Neural crest cell (in vitro differentiated cells): Measurements from ENCODE around the gene PITPNM1. TPM values are rescaled to one million over a fixed set of nuclear protein-coding genes. Genes with fewer than 3 reads are reported as not detected.
A peak's percentile ranks its signal among the peaks of the same experiment; 100 is the strongest.

Experiments used
- DNase-seq: peaks from one replicate; pipeline ENCODE4 v3.0.0; 2021; ENCODE audit warnings: low read depth, mixed read lengths, low spot score
- H3K27ac Mint-ChIP-seq: one replicate; pipeline ENCODE4 v1.8.0; 2021; ENCODE audit warnings: mild to moderate bottlenecking, mixed read lengths; ENCODE audit not compliant: unreplicated experiment
- H3K27me3 Mint-ChIP-seq: 2 replicates; pipeline ENCODE4 v1.8.0; 2021; ENCODE audit warnings: low read depth, mild to moderate bottlenecking, mixed read lengths
- H3K36me3 Mint-ChIP-seq: 2 replicates; pipeline ENCODE4 v1.8.0; 2021; ENCODE audit warnings: low read depth, mild to moderate bottlenecking, mixed read lengths
- H3K4me1 Mint-ChIP-seq: 2 replicates; pipeline ENCODE4 v1.8.0; 2021; ENCODE audit warnings: mixed read lengths
- H3K4me3 Mint-ChIP-seq: one replicate; pipeline ENCODE4 v1.8.0; 2021; ENCODE audit warnings: mild to moderate bottlenecking, mixed read lengths
- H3K9me3 Mint-ChIP-seq: 2 replicates; pipeline ENCODE4 v1.8.0; 2021; ENCODE audit warnings: mixed read lengths
- CTCF ChIP-seq: fragments of 200-600 bp; sonication (generic); conservative IDR thresholded peaks from 2 replicates; pipeline ENCODE4 v1.5.0; 2021; ENCODE audit warnings: antibody characterized with exemption, mild to moderate bottlenecking
- total RNA-seq: library from RNA; stranded (reverse); gene quantifications from 2 replicates; pipeline ENCODE4 v1.2.1, GENCODE V29; 2021

The PITPNM1 gene
- total RNA-seq, 1 donor from 2014 or later = 109 TPM

GRCh38 chr11:67507864-67508485 is 2.8 kb upstream of the PITPNM1 start, which contains the start of gene CDK2AP2:
Gene CDK2AP2 (minus strand): TSS chr11:67508162. CDS start chr11:67508082, 80 bp downstream.
- H3K27me3 Mint-ChIP-seq = peaks cover 26% of the 10 kb centered on the region
- no peaks in the 10 kb centered on the region for H3K36me3 Mint-ChIP-seq
- peak; percentile 98 for DNase-seq
- H3K27ac Mint-ChIP-seq = peak within 1 kb of the TSS; percentile 92
- H3K9me3 Mint-ChIP-seq = no peaks in the 10 kb centered on the region
- peak within 1 kb of the TSS; percentile 93 for H3K4me3 Mint-ChIP-seq
- TF ChIP-seq CTCF = no peak
- H3K4me1 Mint-ChIP-seq = peaks cover 33% of the 10 kb centered on the region

GRCh38 chr11:67507242-67507863 is 2.2 kb upstream of the PITPNM1 start:
- peaks cover 22% of the 10 kb centered on the region for H3K27me3 Mint-ChIP-seq
- no peak for TF ChIP-seq CTCF
- H3K4me3 Mint-ChIP-seq = peak overlapping the region; percentile 93
- no peaks in the 10 kb centered on the region for H3K36me3 Mint-ChIP-seq
- H3K27ac Mint-ChIP-seq = peak overlapping the region; percentile 40
- H3K9me3 Mint-ChIP-seq = no peaks in the 10 kb centered on the region
- peaks cover 36% of the 10 kb centered on the region for H3K4me1 Mint-ChIP-seq
- no peak for DNase-seq

GRCh38 chr11:67506426-67507051 is 1.4 kb upstream of the PITPNM1 start:
- DNase-seq = no peak
- Mint-ChIP-seq H3K36me3 (no peaks in the 10 kb centered on the region), H3K4me1 (peaks cover 36% of the 10 kb centered on the region), H3K9me3 (no peaks in the 10 kb centered on the region), H3K27me3 (peaks cover 19% of the 10 kb centered on the region), H3K27ac (no peak overlapping the region), H3K4me3 (peak overlapping the region; percentile 93)
- peak; percentile 22 for TF ChIP-seq CTCF

GRCh38 chr11:67505605-67506396 is 638 bp upstream of the PITPNM1 start:
- peak; percentile 97 for TF ChIP-seq CTCF
- H3K27me3 Mint-ChIP-seq = peaks cover 13% of the 10 kb centered on the region

More at GRCh38 chr11:67505605-67506396, 638 bp upstream of the PITPNM1 start:
- DNase-seq = peak; percentile 78
- Mint-ChIP-seq H3K4me1 (peaks cover 36% of the 10 kb centered on the region), H3K9me3 (no peaks in the 10 kb centered on the region), H3K36me3 (peaks cover 5% of the 10 kb centered on the region), H3K27ac (peak overlapping the region; percentile 87), H3K4me3 (peak overlapping the region; percentile 93)
